ENCODE measurements around the gene MMP23B. TPM values are rescaled to one million over a fixed set of nuclear protein-coding genes. Genes with fewer than 3 reads are reported as not detected.

MMP23B gene
- total and polyA plus RNA-seq, 7 donors = 1.8 to 58.7 (median 3.6) TPM

DNA sequence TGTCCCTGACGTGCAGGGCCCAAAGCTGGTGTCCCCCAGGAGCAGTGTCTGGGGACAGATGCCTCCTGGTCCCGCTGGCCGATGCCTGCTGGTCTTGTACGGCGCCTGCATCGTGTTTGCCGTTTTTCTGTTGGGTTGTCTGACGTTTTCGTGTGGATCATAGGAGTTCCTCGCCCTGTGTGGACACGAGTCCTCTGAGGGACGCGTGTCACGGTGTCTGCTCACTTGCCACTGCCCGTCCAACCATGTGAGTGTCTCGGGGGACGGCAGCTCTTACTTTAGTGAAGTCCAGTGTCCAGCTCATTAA, 9.2 kb upstream of the MMP23B start:
- WGBS, 2 donors = 94% methylated on average over 17 of the region's 17 CpGs
- intact Hi-C loops (cut with DNase I) = no loop called here
- H3K9me3 ChIP-seq = no peaks in the 10 kb centered on the region
- no peak for DNase-seq
- peaks cover 0 to 39% (median 4%) of the 10 kb centered on the region in 4 donors for H3K36me3 ChIP-seq
- no peak overlapping the region for H3K27ac ChIP-seq
- peaks cover 0 to 4% (median under 1%) of the 10 kb centered on the region in 4 donors for H3K4me1 ChIP-seq
- H3K27me3 ChIP-seq = no peaks in the 10 kb centered on the region
- no peak for TF ChIP-seq POLR2AphosphoS5 (IDR thresholded peaks at IDR 0.05)
- TF ChIP-seq, protein P1, sequence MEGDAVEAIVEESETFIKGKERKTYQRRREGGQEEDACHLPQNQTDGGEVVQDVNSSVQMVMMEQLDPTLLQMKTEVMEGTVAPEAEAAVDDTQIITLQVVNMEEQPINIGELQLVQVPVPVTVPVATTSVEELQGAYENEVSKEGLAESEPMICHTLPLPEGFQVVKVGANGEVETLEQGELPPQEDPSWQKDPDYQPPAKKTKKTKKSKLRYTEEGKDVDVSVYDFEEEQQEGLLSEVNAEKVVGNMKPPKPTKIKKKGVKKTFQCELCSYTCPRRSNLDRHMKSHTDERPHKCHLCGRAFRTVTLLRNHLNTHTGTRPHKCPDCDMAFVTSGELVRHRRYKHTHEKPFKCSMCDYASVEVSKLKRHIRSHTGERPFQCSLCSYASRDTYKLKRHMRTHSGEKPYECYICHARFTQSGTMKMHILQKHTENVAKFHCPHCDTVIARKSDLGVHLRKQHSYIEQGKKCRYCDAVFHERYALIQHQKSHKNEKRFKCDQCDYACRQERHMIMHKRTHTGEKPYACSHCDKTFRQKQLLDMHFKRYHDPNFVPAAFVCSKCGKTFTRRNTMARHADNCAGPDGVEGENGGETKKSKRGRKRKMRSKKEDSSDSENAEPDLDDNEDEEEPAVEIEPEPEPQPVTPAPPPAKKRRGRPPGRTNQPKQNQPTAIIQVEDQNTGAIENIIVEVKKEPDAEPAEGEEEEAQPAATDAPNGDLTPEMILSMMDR (IDR thresholded peaks at IDR 0.05) = no peak
- no peak for TF ChIP-seq POLR2A (IDR thresholded peaks at IDR 0.05)
- no peak for TF ChIP-seq EP300 (IDR thresholded peaks at IDR 0.05)
- no peak overlapping the region for H3K4me3 ChIP-seq

DNA sequence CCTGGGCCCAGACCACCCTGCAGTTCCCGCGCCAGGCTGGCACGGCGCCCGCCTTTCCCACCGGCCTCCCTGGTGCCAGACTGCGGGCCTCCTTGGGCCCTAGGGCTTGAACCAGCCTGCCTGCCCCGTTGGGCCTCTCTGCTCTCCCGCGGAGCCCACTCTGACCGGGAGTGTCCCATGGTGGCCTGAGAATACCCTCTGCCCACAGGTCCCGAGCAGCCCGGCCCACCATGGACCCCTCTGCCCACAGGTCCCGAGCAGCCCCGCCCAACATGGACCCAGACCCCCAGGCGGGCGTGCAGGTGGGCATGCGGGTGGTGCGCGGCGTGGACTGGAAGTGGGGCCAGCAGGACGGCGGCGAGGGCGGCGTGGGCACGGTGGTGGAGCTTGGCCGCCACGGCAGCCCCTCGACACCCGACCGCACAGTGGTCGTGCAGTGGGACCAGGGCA, 8.8 kb upstream of the MMP23B start:
- Histone ChIP-seq H3K36me3 (peaks cover under 1 to 39% (median 6%) of the 10 kb centered on the region in 4 donors), H3K27ac (no peak overlapping the region), H3K27me3 (no peaks in the 10 kb centered on the region), H3K4me1 (no peaks in the 10 kb centered on the region), H3K4me3 (no peak overlapping the region), H3K9me3 (no peaks in the 10 kb centered on the region)
- WGBS, 2 donors = 96% methylated on average over 33 of the region's 33 CpGs
- intact Hi-C loops (cut with DNase I) = no loop called here
- no peak for TF ChIP-seq EP300 (IDR thresholded peaks at IDR 0.05)
- TF ChIP-seq POLR2A (IDR thresholded peaks at IDR 0.05) = no peak
- TF ChIP-seq POLR2AphosphoS5 (IDR thresholded peaks at IDR 0.05) = no peak
- TF ChIP-seq, protein P1 (IDR thresholded peaks at IDR 0.05) = no peak
- no peak for DNase-seq

DNA sequence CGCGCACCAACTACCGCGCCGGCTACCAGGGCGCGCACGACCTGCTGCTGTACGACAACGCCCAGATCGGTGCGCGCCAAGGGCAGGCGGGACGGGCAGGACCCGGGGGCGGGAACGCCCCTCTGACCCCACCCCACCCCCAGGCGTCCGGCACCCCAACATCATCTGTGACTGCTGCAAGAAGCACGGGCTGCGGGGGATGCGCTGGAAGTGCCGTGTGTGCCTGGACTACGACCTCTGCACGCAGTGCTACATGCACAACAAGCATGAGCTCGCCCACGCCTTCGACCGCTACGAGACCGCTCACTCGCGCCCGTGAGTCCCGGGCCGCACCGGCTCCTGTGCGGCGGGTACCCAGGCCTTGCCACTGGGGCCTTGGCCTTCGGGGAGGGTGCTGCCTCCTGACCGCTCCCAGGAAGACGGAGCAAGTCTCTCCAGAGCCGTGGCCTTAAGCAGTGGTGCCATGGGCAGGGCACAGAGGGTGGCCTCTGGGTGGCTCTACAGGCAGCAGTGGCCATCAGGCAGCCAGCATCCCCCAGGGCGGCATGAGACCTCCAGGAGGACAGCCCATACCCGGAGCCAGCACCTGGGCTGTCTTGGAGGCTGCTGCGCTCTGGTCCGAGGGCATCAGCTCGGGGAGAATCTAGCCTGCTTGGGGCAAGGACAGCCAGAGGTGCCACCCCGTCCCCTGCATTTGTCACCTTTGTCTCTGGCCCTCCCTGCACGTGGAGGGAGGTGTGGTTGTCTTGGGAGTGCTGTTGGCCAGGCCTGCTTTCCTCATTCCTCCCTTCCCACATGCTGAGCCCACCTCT, 8.1 kb upstream of the MMP23B start:
- peaks cover 0 to 38% (median 8%) of the 10 kb centered on the region in 4 donors for H3K36me3 ChIP-seq
- no peak overlapping the region for H3K27ac ChIP-seq
- no peak overlapping the region for H3K4me3 ChIP-seq
- intact Hi-C loops (cut with DNase I) = no loop called here
- WGBS, 2 donors = 94 to 95% methylated on average over 51 of the region's 51 CpGs
- H3K9me3 ChIP-seq = no peaks in the 10 kb centered on the region
- no peak for DNase-seq
- no peaks in the 10 kb centered on the region for H3K4me1 ChIP-seq
- TF ChIP-seq POLR2AphosphoS5 (IDR thresholded peaks at IDR 0.05) (no peak), EP300 (IDR thresholded peaks at IDR 0.05) (no peak), POLR2A (IDR thresholded peaks at IDR 0.05) (no peak)
- TF ChIP-seq, protein P1 (IDR thresholded peaks at IDR 0.05) = no peak
- peaks cover 0 to 5% (median 1%) of the 10 kb centered on the region in 3 donors for H3K27me3 ChIP-seq

DNA sequence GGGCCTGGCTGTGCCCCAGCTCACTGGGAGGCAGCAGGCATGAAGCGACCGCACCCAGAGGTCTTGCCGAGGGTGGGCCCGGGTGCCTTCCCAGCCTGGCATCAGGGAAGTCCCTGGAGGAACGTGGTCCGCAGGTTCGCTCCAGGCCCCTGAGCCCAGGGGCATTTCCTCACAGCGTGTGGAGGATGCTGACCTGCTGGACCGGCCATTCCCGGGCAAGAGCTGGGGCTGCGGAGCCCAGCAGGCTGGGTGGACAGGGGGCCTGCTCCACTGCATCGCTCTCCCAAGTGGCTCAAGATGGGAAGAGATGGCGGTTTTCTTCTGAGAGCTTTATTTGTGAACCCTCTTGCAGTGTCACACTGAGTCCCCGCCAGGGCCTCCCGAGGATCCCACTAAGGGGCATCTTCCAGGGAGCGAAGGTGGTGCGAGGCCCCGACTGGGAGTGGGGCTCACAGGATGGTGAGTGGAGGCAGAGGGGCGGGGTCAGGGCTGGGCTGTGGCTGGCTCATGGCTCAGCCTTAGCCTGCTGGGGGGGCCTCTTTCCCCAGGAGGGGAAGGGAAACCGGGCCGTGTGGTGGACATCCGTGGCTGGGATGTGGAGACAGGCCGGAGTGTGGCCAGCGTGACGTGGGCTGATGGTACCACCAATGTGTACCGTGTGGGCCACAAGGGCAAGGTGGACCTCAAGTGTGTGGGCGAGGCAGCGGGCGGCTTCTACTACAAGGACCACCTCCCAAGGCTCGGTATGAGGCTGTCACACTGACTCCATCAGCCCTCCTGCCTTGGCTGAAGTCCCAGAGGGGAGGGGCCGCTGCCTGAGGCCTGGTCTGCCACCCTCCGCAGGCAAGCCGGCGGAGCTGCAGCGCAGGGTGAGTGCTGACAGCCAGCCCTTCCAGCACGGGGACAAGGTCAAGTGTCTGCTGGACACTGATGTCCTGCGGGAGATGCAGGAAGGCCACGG, 7.2 kb upstream of the MMP23B start:
- Histone ChIP-seq H3K27me3 (peaks cover 0 to 14% (median 10%) of the 10 kb centered on the region in 3 donors), H3K9me3 (no peaks in the 10 kb centered on the region), H3K36me3 (peaks cover 0 to 43% (median 10%) of the 10 kb centered on the region in 4 donors), H3K4me3 (no peak overlapping the region), H3K27ac (no peak overlapping the region), H3K4me1 (no peaks in the 10 kb centered on the region)
- intact Hi-C loops (cut with DNase I) = no loop called here
- no peak for TF ChIP-seq EP300 (IDR thresholded peaks at IDR 0.05)
- no peak for TF ChIP-seq POLR2AphosphoS5 (IDR thresholded peaks at IDR 0.05)
- TF ChIP-seq, protein P1 (IDR thresholded peaks at IDR 0.05) = no peak
- no peak for TF ChIP-seq POLR2A (IDR thresholded peaks at IDR 0.05)
- no peak for DNase-seq
- WGBS, 2 donors = 89 to 90% methylated on average over 38 of the region's 38 CpGs

Data from sigmoid colon (tissue), 7 donors.